Caco-2 (cell line): ENCODE data around the gene SOHLH1. TPM values are rescaled to one million over a fixed set of nuclear protein-coding genes. Genes with fewer than 3 reads are reported as not detected.

ENCODE experiments used
- BruUV-seq: library from RNA; stranded (reverse); fragments of 400-500 nt; replicated peaks from 2 replicates; lab custom pipeline; 2021; lab: Mats Ljungman, UMichigan
- CTCF ChIA-PET: fragments of 300-600 bp; sonication (Branson Sonifier 250); formaldehyde crosslinking; loops from one replicate; lab custom pipeline; 2022; ENCODE audit warnings: antibody characterized with exemption; lab: Charles Lee
- POLR2A ChIA-PET: fragments of 300-600 bp; sonication (Branson Sonifier 250); formaldehyde crosslinking; loops from one replicate; lab custom pipeline; 2022; ENCODE audit warnings: antibody characterized with exemption; lab: Charles Lee
- DNase-seq, 2 experiments: peaks; one replicate each; pipeline versions ENCODE4 v3.0.0 to v3.0.0-alpha.2; 2020 to 2022
- H3K27me3 ChIP-seq: replicated peaks from 2 replicates; pipeline ENCODE4 v1.6.0; 2011; ENCODE audit warnings: low read length; ENCODE audit not compliant: control insufficient read depth, insufficient read depth
- H3K36me3 ChIP-seq: 2 replicates; pipeline ENCODE4 v1.5.1; 2011; ENCODE audit warnings: low read length; ENCODE audit not compliant: control insufficient read depth, insufficient read depth
- H3K4me1 ChIP-seq: fragments of 250-450 bp; sonication (Bioruptor Pico); 2 replicates; pipeline ENCODE4 v1.5.1; 2020; ENCODE audit warnings: mild to moderate bottlenecking
- H3K4me3 ChIP-seq: 2 replicates; pipeline ENCODE4 v1.5.1; 2011; ENCODE audit warnings: low read depth, mild to moderate bottlenecking, control low read depth, low read length
- H3K9me3 ChIP-seq: fragments of 250-450 bp; sonication (Bioruptor Pico); 2 replicates; pipeline ENCODE4 v1.5.1; 2020; ENCODE audit warnings: mild to moderate bottlenecking, moderate library complexity
- H3K27ac Mint-ChIP-seq: one replicate; pipeline ENCODE4 v1.8.0; 2022; ENCODE audit warnings: mixed read lengths; ENCODE audit not compliant: unreplicated experiment
- H3K27me3 Mint-ChIP-seq: one replicate; pipeline ENCODE4 v1.8.0; 2022; ENCODE audit warnings: mixed read lengths; ENCODE audit not compliant: insufficient read depth, unreplicated experiment
- H3K36me3 Mint-ChIP-seq: one replicate; pipeline ENCODE4 v1.8.0; 2022; ENCODE audit warnings: mild to moderate bottlenecking, mixed read lengths; ENCODE audit not compliant: insufficient read depth, unreplicated experiment
- H3K4me1 Mint-ChIP-seq: one replicate; pipeline ENCODE4 v1.8.0; 2022; ENCODE audit warnings: low read depth, mixed read lengths; ENCODE audit not compliant: unreplicated experiment
- H3K4me3 Mint-ChIP-seq: one replicate; pipeline ENCODE4 v1.8.0; 2022; ENCODE audit warnings: mild to moderate bottlenecking, moderate library complexity, mixed read lengths; ENCODE audit not compliant: unreplicated experiment
- H3K9me3 Mint-ChIP-seq: one replicate; pipeline ENCODE4 v1.8.0; 2022; ENCODE audit warnings: mixed read lengths; ENCODE audit not compliant: unreplicated experiment
- CTCF ChIP-seq, 2 experiments: fragments of 200-600 bp in 1 of 2; IDR thresholded peaks; 1 replicate in 1 of 2; 2 replicates in 1 of 2; pipeline versions ENCODE4 v1.5.1 to v1.8.0; 2011 to 2022; ENCODE audit warnings: antibody characterized with exemption in 1 of 2, control low read depth in 1 of 2, inconsistent platforms in 1 of 2, low read depth in 1 of 2, low read length in 1 of 2, mild to moderate bottlenecking in 1 of 2, moderate library complexity in 1 of 2; ENCODE audit not compliant: insufficient read depth in 1 of 2, severe bottlenecking in 1 of 2, unreplicated experiment in 1 of 2
- intact Hi-C: fragments of 100-400 bp; cut with micrococcal nuclease; formaldehyde crosslinking; loops from one replicate; pipeline ENCODE4 v1.10.0; 2022; ENCODE audit not compliant: unreplicated experiment
- total RNA-seq: library from RNA; stranded (reverse); gene quantifications from 2 replicates; pipeline ENCODE4 v1.2.3, GENCODE V29; 2022

SOHLH1 gene
- total RNA-seq, 1 experiment from 2014 or later, result 44.9 TPM

DNA sequence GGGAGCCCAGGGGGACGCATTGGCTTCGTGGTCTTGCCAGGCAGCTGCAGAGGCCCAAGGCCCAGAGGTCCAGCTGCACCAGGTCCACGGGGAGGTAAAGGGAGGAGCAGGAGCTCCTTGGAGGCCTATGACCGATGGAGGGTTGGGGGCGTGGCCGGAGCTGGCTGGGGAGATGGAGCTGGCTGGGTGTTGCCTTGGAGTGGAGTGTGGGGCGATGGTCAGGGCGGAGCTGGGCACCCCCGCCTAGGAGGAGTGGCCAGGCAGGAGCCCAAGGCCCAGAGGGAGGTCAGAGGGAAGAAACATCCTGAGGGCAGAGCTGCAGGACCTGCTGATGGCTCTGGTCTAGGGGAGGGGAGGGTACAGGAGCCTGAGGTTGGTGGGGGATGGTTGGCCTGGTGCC, 47.3 kb upstream of the SOHLH1 start:
- H3K27me3 Mint-ChIP-seq, result peaks cover 11% of the 10 kb centered on the region
- ChIA-PET CTCF (no interaction called here), POLR2A (no interaction called here)
- BruUV-seq, result no TSS peak
- no peaks in the 10 kb centered on the region for H3K9me3 Mint-ChIP-seq
- intact Hi-C loops, result no loop called here
- no peaks in the 10 kb centered on the region; the same call in 1 of the 2 replicates for H3K27me3 ChIP-seq
- TF ChIP-seq CTCF (IDR thresholded peaks at IDR 0.05; ENCODE audit: insufficient read depth in 1 of 2, low read depth in 1 of 2, low read length in 1 of 2, severe bottlenecking in 1 of 2, unreplicated experiment in 1 of 2), result no peak
- H3K4me1 Mint-ChIP-seq, result no peaks in the 10 kb centered on the region
- no peak overlapping the region for H3K4me3 Mint-ChIP-seq
- no peaks in the 10 kb centered on the region for H3K9me3 ChIP-seq
- no peak overlapping the region for H3K4me3 ChIP-seq
- no peaks in the 10 kb centered on the region for H3K36me3 ChIP-seq
- H3K36me3 Mint-ChIP-seq, result no peaks in the 10 kb centered on the region
- no peak overlapping the region for H3K27ac Mint-ChIP-seq
- H3K4me1 ChIP-seq, result no peaks in the 10 kb centered on the region
- DNase-seq, result no peak

DNA sequence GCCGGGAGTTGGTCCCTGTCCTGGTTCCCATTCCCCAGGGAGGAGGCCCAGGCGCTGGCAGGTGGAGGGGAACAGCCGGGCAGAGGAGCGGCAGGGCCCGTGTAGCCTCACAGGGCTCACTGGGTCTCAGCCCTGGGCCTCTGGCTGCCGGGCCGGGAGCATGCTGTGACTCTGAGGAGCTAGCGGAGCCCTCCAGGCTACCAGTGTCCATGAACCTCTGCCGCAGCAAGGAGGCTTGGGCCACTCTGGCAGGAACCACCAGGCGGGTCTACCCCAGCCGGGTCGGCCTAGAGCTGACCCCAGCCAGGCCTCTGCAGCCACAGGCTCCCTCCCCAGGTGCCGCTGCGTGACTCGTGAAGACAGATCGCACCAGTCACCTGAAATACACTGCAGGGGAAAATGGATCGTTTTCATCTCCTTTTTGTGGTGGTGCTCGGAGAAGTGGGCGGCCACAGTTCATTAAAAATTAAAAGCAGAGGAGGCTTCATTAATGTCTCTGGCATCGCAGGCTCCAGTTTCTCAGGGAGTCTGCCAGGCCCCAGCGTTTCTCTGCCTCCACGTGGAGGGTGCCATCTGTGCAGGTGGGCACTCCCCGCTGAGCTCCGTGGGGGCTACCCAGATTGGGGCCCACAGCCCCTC, 46.5 kb upstream of the SOHLH1 start:
- intact Hi-C loops, result no loop called here
- TF ChIP-seq CTCF (IDR thresholded peaks at IDR 0.05; ENCODE audit: insufficient read depth in 1 of 2, low read depth in 1 of 2, low read length in 1 of 2, severe bottlenecking in 1 of 2, unreplicated experiment in 1 of 2), result no peak
- peaks cover 11% of the 10 kb centered on the region for H3K27me3 Mint-ChIP-seq

DNA sequence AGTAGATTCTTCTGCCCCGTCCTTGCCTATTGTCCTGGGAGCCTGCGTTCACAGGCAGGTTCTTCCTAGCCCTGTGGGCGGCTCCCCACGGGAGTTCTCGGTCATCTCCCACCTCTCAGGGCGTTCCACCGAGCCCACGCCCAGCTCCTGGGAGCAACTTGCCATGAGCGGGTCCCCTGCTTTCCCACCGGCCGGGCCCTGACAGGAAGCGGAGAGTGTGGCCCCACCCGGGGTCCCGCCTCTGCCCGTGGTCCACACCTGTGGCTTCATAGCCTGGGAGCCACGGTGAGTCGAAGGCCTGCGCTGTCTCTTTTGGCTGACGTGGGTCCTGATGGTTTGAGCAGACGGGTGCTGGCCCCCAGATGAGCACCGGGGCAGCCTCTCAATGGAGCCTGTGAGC, 45.9 kb upstream of the SOHLH1 start:
- no peak overlapping the region for H3K27ac Mint-ChIP-seq
- H3K4me3 ChIP-seq, result no peak overlapping the region
- H3K27me3 ChIP-seq, result no peaks in the 10 kb centered on the region; the same call in 1 of the 2 replicates
- no peaks in the 10 kb centered on the region for H3K4me1 ChIP-seq
- DNase-seq, result no peak
- no peaks in the 10 kb centered on the region for H3K9me3 Mint-ChIP-seq
- intact Hi-C loops, result no loop called here
- H3K4me3 Mint-ChIP-seq, result no peak overlapping the region
- CTCF ChIA-PET, result no interaction called here
- H3K27me3 Mint-ChIP-seq, result peaks cover 11% of the 10 kb centered on the region
- BruUV-seq, result no TSS peak
- H3K36me3 Mint-ChIP-seq, result no peaks in the 10 kb centered on the region
- H3K9me3 ChIP-seq, result no peaks in the 10 kb centered on the region
- TF ChIP-seq CTCF (IDR thresholded peaks at IDR 0.05; ENCODE audit: insufficient read depth in 1 of 2, low read depth in 1 of 2, low read length in 1 of 2, severe bottlenecking in 1 of 2, unreplicated experiment in 1 of 2), result no peak
- POLR2A ChIA-PET, result no interaction called here
- no peaks in the 10 kb centered on the region for H3K36me3 ChIP-seq
- no peaks in the 10 kb centered on the region for H3K4me1 Mint-ChIP-seq

More for the DNA sequence above, 46.5 kb upstream of the SOHLH1 start:
- Mint-ChIP-seq H3K9me3 (no peaks in the 10 kb centered on the region), H3K36me3 (no peaks in the 10 kb centered on the region), H3K27ac (no peak overlapping the region), H3K4me1 (no peaks in the 10 kb centered on the region), H3K4me3 (no peak overlapping the region)
- Histone ChIP-seq H3K27me3 (no peaks in the 10 kb centered on the region; the same call in 1 of the 2 replicates), H3K36me3 (no peaks in the 10 kb centered on the region), H3K9me3 (no peaks in the 10 kb centered on the region), H3K4me1 (no peaks in the 10 kb centered on the region), H3K4me3 (no peak overlapping the region)
- POLR2A ChIA-PET, result no interaction called here
- CTCF ChIA-PET, result no interaction called here
- BruUV-seq, result no TSS peak
- no peak for DNase-seq
